A673 (cell line): ENCODE results near the gene PTGFRN.

Source experiments
- CTCF ChIP-seq: fragments of 300-800, 200-600 bp; sonication (generic); conservative IDR thresholded peaks from 2 replicates; pipeline ENCODE4 v1.5.1; 2017; ENCODE audit warnings: low read depth, mild to moderate bottlenecking, antibody characterized with exemption, low read length, moderate library complexity, mixed read lengths
- EZH2 ChIP-seq: fragments of 200-600 bp; sonication (generic); IDR thresholded peaks from 2 replicates; pipeline ENCODE4 v1.6.1; 2017; ENCODE audit warnings: borderline replicate concordance, low read depth, mild to moderate bottlenecking, mixed read lengths, antibody characterized with exemption, low read length; ENCODE audit not compliant: poor library complexity, severe bottlenecking

- TF ChIP-seq CTCF = no peak
- no peak for TF ChIP-seq EZH2
Measured at GRCh38 chr1:116961606-116962005, 51.9 kb downstream of the PTGFRN start.
